Kasumi-1 (cell line): ENCODE measurements around the gene PLEKHM1.
"Not testable (repeated sequence)": the region's sequence is repeated elsewhere in the genome, so short reads cannot be mapped to it uniquely, and the experiment has no call there.

ENCODE experiments used
- DNase-seq, 2 experiments: peaks; one replicate each; lab custom pipeline; 2025; lab: John Stamatoyannopoulos, UW

The PLEKHM1 gene

DNA sequence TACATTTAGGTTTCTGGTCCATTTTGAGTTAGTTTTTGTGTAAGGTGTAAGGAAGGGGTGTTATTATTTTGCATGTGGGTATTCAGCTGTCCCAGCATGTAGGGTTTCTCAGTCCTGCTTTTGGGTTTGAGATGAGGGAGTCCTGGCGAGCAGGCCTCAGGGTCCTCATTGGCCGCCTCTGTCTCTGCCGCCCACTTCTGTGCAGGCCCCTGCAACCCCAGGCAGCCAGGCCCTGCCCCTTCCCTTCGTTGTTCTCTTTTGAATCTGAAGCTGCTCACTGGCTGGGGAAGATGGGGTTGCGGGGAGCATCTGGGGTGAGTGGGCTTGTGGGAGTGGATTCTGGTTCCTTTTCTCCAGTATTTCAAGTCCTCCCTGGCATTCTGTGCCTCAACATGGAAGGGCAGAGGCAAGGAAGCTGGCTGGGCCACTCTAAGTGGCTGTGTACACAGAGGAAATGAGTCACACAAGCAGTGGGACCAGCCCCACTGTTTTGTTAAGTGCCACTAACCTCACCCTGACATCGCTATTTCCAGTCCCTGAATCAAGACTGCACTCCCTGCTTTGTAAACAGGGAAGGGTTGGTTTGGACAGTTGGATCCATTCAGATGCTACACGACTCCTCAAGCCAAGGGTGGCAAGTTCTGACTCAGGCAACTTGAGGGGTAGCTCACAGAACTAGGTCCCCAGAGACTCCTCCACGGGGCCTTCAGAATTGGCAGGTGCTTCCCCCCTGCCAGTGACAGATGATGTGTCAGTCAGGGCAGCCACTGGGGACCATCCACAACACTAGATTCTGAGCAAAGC lies 28.8 kb downstream of the PLEKHM1 start:
- peak; percentile 44 to 48 for DNase-seq

GRCh38 chr17:45460422-45460821 lies 30.1 kb downstream of the PLEKHM1 start:
- DNase-seq, result not testable (repeated sequence)

- not testable (repeated sequence) for DNase-seq
These were observed 36.2 kb downstream of the PLEKHM1 start for GRCh38 chr17:45454341-45454740.

DNA sequence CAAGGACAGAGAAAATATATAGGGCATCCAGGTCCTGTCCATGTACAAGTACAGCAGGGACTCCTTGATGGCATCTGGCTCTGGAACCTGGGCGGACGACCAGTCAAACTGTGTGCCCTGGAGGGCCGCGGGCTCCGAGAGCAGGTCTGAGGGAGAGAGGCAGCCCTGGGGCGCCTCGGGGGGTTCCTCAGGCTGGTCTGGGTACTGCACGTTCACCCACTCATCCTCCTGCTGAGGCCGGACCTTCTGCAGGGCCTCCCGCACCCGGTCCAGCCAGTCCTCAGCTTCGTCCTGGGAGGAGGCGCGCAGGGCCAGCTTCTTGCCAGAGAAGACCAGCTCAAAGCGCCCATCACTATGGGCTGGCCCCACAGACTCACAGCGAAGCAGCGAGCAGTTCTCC lies 36.8 kb downstream of the PLEKHM1 start:
- DNase-seq, result not testable (repeated sequence)

DNA sequence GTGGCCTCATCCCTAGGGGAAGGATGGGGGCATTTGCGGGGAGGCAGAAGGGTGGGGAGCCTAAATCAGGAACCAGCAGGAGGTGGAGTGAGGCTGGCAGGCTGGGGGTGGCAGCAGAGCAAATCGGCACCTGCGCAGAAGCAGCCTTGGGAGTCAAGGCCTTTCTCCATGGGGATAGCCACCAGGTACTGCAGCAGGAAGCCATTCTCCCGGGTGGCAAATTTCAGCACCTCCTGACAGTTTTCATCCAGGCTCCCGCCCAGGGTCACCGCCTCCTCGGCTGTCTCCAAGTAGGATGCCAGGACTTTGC lies 37.3 kb downstream of the PLEKHM1 start:
- DNase-seq, result not testable (repeated sequence)

- not testable (repeated sequence) for DNase-seq
These were observed 37.9 kb downstream of the PLEKHM1 start for GRCh38 chr17:45452329-45453224.

- not testable (repeated sequence) for DNase-seq
These were observed 38.9 kb downstream of the PLEKHM1 start for GRCh38 chr17:45451660-45452059.

GRCh38 chr17:45451131-45451530 lies 39.4 kb downstream of the PLEKHM1 start:
- DNase-seq, result peak; percentile 1 to 8

DNA sequence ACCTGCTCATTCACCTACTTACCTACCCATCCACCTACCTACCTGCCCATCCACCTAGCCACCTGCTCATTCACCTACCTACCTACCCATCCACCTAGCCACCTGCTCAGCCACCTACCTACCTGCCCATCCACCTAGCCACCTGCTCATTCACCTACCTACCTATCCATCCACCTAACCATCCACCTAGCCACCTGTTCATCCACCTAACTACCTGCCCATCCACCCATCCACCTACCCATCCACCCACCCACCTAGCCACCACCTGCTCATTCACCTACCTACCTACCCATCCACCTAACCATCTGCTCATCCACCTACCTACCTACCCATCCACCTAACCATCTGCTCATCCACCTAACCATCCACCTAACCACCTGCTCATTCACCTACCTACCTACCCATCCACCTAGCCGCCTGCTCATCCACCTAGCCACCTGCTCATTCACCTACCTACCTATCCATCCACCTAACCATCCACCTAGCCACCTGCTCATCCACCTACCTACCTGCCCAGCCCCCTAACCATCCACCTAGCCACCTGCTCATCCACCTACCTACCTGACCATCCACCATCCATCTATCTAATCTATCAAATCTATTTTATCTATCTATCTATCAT lies 40.7 kb downstream of the PLEKHM1 start:
- DNase-seq, result not testable (repeated sequence)

GRCh38 chr17:45449260-45449659 lies 41.3 kb downstream of the PLEKHM1 start:
- not testable (repeated sequence) for DNase-seq

GRCh38 chr17:45448483-45448882 lies 42.0 kb downstream of the PLEKHM1 start:
- not testable (repeated sequence) for DNase-seq

DNA sequence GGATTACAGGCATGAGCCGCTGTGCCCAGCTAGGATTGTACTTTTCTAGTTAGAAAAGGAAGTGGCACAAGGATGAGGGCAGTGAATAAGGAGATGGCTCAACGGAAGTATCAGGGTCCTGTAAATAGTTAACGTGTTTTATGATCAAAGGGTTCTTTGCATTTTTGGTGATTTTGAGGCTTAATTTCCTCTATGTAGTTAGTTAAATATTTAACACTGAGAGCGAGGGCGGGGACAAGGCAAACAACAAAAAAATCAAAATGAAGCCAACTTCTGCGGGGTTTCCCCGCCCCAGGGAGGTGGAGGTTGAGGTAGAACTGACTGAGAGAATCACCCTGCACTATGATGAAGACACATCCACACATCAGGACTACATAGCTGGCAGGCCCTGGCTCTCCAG lies 42.5 kb downstream of the PLEKHM1 start:
- DNase-seq, result not testable (repeated sequence)

- not testable (repeated sequence) for DNase-seq
These were observed 42.9 kb downstream of the PLEKHM1 start for GRCh38 chr17:45447650-45448049.

DNA sequence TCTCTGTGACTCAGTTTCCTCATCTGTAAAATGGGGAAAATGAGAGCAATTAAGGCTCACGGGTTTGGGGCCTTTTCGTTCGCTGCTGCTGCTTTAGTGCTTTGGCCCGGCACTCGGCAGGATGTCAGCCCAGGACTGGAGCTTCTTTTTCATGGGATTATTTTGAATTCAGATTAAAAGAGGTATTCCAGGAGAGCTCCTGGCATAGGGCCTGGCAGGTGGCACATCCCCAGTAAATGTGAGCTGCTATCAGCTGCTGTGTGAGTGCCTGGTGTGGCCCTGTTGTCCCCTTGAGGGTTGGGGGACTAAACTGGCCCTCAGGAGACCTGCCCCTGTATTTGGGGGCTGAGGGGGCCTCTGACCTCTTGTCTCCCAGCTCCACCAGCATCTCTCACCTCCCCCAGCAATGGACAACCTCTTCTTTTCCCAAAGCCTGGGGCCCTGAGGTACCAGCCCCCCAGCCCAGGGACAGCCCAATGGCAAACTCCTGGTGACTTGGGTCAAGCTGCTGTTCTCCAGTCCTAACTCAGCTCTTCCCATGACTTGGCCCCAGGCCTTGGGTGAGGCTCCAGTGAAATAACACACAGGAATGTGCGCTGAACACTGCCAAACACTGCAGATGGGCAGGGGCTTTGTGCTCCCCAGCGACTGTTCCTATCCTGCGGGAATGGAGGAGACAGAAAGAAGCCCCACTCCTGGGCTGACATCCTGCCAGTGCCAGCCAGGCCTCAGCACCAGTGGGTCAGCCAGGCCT lies 43.5 kb downstream of the PLEKHM1 start:
- not testable (repeated sequence) for DNase-seq

GRCh38 chr17:45445901-45446743 lies 44.4 kb downstream of the PLEKHM1 start:
- peak; percentile 42 to 61 for DNase-seq

DNA sequence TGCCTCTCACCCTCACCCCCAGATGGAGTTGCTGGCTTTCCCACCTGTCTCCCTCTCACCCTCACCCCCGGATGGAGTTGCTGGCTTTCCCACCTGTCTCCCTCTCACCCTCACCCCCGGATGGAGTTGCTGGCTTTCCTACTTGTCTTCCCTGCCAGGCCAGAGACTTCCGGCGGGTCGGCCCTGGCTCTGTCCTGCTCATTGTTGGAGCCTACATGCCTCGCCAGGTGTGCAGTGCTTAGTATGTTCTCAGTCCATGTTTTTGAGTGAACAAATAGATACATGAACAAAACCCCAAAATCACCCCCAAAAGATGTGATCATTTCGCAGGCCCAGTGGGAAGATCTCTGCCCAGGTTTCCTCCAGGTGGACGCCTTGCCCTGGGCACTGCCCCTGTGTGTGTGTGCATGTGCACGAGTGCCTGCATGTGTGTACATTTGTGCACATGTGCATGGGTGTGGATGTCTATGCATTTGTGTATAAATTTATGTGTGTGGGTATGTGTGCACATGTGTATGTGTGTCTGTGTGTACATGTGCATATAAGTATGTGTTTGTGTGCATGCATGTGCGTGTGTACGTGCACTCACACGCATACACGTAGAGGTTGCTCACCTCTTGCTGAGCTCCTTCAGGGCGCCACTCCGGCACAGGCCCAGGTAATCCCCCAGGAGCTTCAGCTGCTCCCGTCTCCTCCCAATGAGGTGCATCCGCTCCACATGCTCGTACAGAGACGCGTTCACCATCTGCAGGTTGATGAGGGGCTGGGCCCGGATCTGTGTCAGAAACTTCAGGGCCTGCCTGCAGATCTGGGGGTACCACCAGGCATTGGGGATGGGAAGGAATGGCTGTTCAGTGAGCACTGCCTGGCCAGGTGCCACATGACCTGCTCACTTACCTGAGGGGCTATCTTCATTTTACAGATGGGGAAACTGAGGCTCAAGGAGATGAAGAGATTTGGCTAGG lies 45.4 kb downstream of the PLEKHM1 start:
- not testable (repeated sequence) for DNase-seq

- not testable (repeated sequence) for DNase-seq
These were observed 46.2 kb downstream of the PLEKHM1 start for GRCh38 chr17:45444301-45444700.

DNA sequence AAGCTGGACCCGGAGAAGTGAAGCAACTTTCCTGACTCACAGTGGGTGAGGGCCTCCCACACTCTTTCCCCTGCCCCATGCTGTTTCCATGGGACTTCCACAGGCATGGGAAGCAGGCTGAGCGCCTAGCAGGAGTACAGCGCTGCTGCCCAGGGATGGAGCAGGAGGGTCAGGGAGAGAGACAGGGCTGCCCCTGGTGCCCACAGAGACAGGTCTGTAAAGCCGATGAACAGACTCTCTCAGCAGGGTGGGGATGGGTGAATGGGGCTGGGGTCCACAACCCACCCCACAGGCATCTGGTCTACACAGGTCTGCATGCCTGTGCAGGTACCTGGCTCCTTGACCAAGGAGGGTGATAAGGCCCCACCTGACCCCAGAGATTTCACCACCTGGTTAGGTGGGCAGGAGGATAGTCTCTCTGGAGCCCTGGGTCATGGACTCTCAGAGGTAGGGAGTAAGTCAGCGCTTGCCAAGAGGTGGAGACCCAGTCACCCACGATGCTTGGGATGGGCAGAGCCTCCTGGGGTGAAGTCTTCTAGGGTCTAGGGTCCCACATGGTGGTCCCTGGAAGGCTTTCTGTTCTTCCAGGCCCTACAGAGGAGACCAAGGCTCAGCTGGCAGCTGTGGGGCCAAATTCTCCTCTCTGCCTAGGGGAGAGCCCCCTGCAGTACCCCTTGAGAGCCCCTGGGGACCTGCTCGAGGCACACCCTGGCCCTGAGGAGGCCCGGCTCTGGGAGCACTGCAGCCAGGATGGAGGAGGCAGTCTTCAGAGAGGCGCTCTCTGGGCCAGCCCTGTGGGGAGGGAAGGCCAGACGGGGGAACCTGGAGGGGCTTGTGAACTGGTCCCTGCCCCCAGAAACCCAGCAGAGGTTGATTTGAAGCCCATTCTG lies 46.9 kb downstream of the PLEKHM1 start:
- DNase-seq, result not testable (repeated sequence)
